ENCODE data around the gene PDS5A.
"Not testable (repeated sequence)": the region's sequence is repeated elsewhere in the genome, so short reads cannot be mapped to it uniquely, and the experiment has no call there.

Gene PDS5A

GRCh38 chr4:39908284-39908683, 69.4 kb downstream of the PDS5A start:
- in situ Hi-C loops (cut with HindIII; ENCODE audit: low sequenced_read_pairs) = no loop called here

DNA sequence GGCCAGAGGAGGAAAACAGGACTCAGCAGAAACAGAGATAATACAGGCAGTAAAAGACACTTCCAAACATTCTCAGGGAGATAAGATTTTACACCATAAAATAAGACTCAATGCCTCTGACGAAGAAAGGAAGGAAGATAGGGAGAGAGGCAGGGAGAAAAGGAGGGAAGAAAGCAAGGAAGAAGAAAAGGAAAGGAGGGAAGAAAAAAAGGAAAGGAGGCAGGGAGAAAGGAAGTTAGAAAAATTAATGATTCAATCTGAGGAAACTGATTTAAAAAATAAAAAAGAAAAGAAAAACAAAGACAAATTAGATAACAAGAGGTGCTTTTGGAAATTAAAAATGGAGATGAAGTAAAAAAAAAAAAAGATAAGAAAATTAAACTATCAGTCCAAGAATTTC, 72.1 kb downstream of the PDS5A start:
- in situ Hi-C loops (cut with HindIII; ENCODE audit: low sequenced_read_pairs) = no loop called here

- in situ Hi-C loops (cut with HindIII; ENCODE audit: low sequenced_read_pairs) = not testable (repeated sequence)
These were observed 72.7 kb downstream of the PDS5A start for GRCh38 chr4:39905019-39905418.

DNA sequence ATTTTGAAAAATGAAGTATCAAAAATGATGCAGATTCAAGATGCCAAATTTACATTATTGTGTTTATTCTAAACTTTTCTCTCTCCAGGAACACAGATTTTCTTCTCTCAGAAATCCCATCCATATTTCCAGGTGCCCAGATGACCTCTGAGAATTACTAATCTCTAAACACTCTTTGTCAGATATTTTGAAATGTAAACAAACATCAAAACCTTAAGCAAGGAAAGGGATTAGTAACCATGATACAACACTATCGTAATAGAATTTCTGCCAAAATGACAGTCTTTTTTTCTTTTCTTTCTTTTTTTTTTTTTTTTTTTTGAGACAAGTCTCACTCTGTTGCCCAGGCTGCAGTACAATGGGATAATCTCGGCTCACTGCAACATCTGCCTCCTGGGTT, 76.7 kb downstream of the PDS5A start:
- in situ Hi-C loops (cut with HindIII; ENCODE audit: low sequenced_read_pairs) = no loop called here

GRCh38 chr4:39899291-39899690, 78.4 kb downstream of the PDS5A start:
- in situ Hi-C loops (cut with HindIII; ENCODE audit: low sequenced_read_pairs) = no loop called here

GRCh38 chr4:39898015-39898414, 79.7 kb downstream of the PDS5A start:
- in situ Hi-C loops (cut with HindIII; ENCODE audit: low sequenced_read_pairs) = no loop called here

DNA sequence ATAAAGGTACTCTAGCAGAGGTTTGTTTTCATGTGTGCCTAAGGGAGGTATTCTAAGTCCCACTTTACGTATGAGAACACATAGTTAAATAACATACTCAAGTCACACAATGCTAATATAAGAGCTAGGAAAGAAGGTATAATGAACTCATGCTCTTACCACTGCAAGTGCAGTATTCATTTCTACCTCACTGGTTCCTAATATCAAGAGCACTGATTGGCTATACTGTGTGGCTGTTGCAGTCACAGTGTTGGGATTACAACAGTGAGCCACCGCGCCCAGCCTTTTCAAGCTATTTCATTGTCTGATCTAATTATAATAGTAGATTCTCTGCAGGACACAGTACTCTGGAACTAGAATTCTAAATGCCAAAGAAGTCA, 84.0 kb downstream of the PDS5A start:
- in situ Hi-C loops (cut with HindIII; ENCODE audit: low sequenced_read_pairs) = no loop called here

DNA sequence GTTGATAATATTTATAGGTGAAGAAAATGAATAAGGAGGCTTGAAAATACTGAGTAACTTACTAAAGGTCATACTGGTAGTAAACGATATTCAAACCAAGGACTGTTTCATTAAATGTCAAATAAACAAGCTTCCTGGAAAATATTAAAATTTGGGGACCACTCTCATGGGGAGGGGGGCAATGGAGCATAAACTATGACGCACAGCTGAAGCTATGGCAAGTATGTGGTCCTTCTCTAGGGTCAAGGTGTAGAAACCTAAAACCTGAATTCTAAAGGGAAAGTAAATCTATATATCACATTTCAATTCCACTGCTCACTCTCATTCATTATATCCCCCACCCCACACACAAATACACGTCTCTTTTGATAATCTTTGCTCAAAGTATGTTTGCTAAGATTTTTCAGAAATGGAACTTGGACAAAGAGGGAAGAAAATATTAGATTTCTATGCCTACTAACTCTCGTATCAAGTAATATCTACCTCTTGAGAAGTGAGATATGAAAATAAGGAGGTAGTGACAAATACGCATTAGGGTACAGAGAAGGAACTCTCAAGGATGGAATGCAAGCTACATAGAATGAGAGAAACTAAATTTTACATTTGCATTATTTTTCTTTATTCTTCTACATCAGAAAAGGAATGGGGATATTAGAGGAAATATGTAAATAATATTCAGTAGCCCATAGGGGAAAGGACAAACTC, 84.6 kb downstream of the PDS5A start:
- in situ Hi-C loops (cut with HindIII; ENCODE audit: low sequenced_read_pairs) = no loop called here

DNA sequence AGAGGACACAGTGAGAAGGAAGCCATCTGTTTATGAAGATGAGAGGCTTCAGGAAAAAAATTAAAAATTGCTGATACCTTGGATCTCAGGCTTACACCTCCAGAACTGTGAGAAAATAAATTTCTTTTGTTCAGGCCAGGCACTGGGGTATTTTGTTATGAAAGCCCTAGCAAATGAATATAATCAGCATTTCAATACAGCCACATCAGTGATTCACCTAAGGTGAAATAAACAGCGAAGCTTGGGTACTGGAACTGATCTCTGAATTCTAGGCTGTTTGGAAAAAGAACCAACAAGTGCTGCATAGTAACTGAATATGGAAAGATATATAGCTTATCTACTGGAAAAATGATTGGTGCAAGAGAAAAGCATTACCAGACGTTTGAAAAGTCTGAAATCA, 88.5 kb downstream of the PDS5A start:
- in situ Hi-C loops (cut with HindIII; ENCODE audit: low sequenced_read_pairs) = no loop called here

DNA sequence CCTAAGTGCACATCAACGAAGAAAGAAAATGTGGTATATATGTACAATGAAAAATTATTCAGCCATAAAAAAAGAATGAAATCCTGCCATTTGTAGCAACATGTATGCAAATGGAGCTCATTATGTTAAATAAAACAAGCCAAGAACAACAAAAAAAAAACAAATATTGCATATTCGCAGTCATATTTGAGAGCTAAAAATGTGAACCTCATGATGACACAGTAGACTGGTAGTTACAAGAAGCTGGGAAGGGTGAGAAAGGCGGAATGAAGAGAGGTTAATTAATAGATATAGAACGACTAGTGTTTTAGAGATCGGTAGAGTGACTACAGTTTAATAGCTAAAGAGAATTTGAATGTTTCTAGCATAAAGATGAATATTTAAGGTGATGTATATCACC, 89.2 kb downstream of the PDS5A start:
- in situ Hi-C loops (cut with HindIII; ENCODE audit: low sequenced_read_pairs) = no loop called here

- in situ Hi-C loops (cut with HindIII; ENCODE audit: low sequenced_read_pairs) = no loop called here
These were observed 94.1 kb downstream of the PDS5A start for GRCh38 chr4:39883646-39884045.

- in situ Hi-C loops (cut with HindIII; ENCODE audit: low sequenced_read_pairs) = no loop called here
These were observed 95.9 kb downstream of the PDS5A start for GRCh38 chr4:39881789-39882188.

GRCh38 chr4:39877971-39878370, 99.7 kb downstream of the PDS5A start:
- in situ Hi-C loops (cut with HindIII; ENCODE audit: low sequenced_read_pairs) = no loop called here

DNA sequence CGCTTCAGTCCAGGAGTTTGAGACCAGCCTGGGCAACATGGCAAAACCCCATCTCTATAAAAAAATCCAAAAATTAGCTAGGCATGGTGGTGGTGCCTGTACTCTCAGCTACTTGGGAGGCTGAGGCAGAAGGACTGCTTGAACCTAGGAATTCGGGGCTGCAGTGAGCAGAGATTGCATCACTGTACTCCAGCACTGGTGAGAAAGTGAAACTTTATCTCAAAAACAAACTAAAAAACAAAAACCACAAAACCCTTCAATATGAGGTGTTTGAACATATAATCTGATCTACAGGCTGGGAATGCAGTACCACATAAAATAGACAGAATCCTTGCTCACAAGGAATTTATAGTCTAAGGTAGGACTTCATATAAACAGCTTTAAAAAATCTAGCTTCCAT, 103.9 kb downstream of the PDS5A start:
- in situ Hi-C loops (cut with HindIII; ENCODE audit: low sequenced_read_pairs) = no loop called here

DNA sequence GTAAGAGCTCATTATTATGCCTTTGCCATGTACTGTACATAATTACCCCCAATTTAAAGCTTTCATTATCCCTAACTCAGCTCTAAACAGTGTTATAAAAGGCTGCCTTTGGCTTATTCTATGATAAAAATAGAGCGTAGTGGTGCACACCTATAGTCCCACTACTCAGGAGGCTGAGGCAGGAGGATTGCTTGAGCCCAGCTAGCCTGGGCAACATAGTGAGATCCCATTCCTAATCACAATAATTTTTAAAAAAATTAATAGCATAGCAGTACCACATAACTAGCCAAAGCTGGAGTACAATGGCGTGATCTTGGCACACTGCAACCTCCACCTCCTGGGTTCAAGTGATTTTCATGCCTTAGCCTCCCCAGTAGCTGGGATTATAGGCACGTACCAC, 112.4 kb downstream of the PDS5A start:
- in situ Hi-C loops (cut with HindIII; ENCODE audit: low sequenced_read_pairs) = no loop called here

DNA sequence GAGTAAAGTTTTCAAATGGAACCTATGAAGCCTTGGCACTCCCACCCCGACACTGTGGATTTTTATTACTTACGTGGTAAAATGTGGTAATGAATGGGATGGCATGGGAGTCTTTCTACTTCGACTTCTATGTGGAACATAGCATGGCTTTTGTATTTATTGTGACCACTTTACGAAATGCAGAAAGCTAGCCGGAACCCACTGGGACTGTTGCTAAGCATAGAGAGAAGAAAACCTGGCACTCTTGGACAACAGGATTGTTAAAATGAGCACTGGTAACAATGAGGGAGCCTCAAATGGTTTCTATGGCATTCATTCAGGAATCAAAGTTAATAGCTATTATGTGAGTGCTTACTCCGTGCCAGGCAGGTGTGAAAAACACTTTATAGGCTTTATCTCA, 113.3 kb downstream of the PDS5A start:
- in situ Hi-C loops (cut with HindIII; ENCODE audit: low sequenced_read_pairs) = no loop called here

GRCh38 chr4:39860804-39861203, 116.9 kb downstream of the PDS5A start:
- in situ Hi-C loops (cut with HindIII; ENCODE audit: low sequenced_read_pairs) = no loop called here

DNA sequence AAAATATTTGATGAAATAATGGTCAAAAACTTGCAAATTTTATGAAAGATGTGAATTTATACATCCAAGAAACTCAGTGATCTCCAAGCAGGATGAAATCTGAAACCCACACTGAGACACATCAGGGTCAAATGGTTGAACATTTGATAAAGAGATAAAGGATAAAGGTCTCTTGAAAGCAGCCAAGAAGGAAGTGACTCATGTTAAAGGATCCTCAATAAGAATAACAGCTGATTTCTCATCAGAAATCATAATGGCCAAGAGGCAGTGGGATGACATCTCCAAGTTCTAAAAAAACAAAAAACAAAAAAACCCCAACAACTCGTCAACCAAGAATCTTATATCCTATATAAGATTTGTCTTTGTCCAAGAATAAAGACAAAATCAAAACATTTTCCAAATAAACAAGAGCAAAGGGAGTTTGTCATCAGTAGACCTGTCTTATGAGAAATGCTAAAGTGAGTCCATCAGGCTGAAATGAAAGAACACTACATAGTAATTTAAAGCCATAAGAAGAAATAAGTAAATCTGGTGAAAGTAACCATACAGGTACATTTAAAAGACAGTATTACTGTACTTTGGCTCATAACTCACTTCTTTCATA, 121.7 kb downstream of the PDS5A start:
- in situ Hi-C loops (cut with HindIII; ENCODE audit: low sequenced_read_pairs) = no loop called here

- in situ Hi-C loops (cut with HindIII; ENCODE audit: low sequenced_read_pairs) = loop anchor here (5.0 kb wide), 1 partner anchor 95 kb away; no protein-coding TSS in a partner anchor
These were observed 125.1 kb downstream of the PDS5A start for GRCh38 chr4:39852636-39853035.

DNA sequence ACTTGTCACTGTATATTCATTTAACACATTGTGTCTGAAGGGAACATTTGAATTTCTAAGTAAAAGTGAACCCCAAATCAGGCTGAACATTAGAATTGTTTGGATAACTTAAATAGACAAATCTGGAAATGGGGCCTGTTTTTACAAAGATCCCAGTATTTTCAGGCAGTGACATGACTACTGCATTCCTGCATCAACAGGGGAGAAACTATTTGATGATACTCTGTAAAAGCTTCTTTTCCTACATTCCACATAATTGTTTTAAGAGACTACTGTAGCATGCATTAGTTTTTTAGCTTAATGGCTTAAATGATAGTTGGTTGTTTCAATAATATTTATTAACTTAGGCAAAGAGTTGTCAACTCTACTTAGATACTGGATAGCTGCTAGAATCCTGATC, 127.0 kb downstream of the PDS5A start:
- in situ Hi-C loops (cut with HindIII; ENCODE audit: low sequenced_read_pairs) = loop anchor here (5.0 kb wide), 1 partner anchor 93 kb away; no protein-coding TSS in a partner anchor

- in situ Hi-C loops (cut with HindIII; ENCODE audit: low sequenced_read_pairs) = no loop called here
These were observed 131.0 kb downstream of the PDS5A start for GRCh38 chr4:39846705-39847104.

GRCh38 chr4:39846120-39846519, 131.6 kb downstream of the PDS5A start:
- in situ Hi-C loops (cut with HindIII; ENCODE audit: low sequenced_read_pairs) = no loop called here

- in situ Hi-C loops (cut with HindIII; ENCODE audit: low sequenced_read_pairs) = no loop called here
These were observed 135.8 kb downstream of the PDS5A start for GRCh38 chr4:39841894-39842293.
